ENCODE results near the gene PTCD1. TPM values are rescaled to one million over a fixed set of nuclear protein-coding genes. Genes with fewer than 3 reads are reported as not detected.
A peak's percentile ranks its signal among the peaks of the same experiment; 100 is the strongest.
"Not testable (repeated sequence)": the region's sequence is repeated elsewhere in the genome, so short reads cannot be mapped to it uniquely, and the experiment has no call there.

The PTCD1 gene
- total and polyA plus RNA-seq, 7 donors = 2.7 to 9.2 (median 5.0) TPM

- peak in 1 of 4 donors; percentile 15 for ATAC-seq
- Histone ChIP-seq H3K27me3 (ENCODE audit: insufficient read depth in 3 of 3, low read length in 2 of 3) (no peaks in the 10 kb centered on the region), H3K36me3 (ENCODE audit: insufficient read depth in 1 of 2, low read depth in 1 of 2) (peaks cover 9 to 88% of the 10 kb centered on the region in 2 donors), H3K9me3 (no peaks in the 10 kb centered on the region), H3K4me3 (no peak overlapping the region), H3K4me1 (no peaks in the 10 kb centered on the region), H3K27ac (no peak overlapping the region)
- TF ChIP-seq CTCF (IDR thresholded peaks at IDR 0.05) = no peak
- WGBS, 3 donors = 84 to 86% (median 85%) methylated on average over 29 of the region's 29 CpGs
- DNase-seq = no peak
- intact Hi-C loops (cut with DNase I) = loop anchor here in 1 of 2 donors (5.0 kb wide), 1 partner anchor 52 kb away; no protein-coding TSS in a partner anchor
These were observed 19.1 kb downstream of the PTCD1 start for GRCh38 chr7:99419323-99420021.

- Histone ChIP-seq H3K9me3 (no peaks in the 10 kb centered on the region), H3K27ac (no peak overlapping the region), H3K27me3 (ENCODE audit: insufficient read depth in 3 of 3, low read length in 2 of 3) (no peaks in the 10 kb centered on the region), H3K36me3 (ENCODE audit: insufficient read depth in 1 of 2, low read depth in 1 of 2) (peaks cover 11 to 88% of the 10 kb centered on the region in 2 donors), H3K4me1 (no peaks in the 10 kb centered on the region), H3K4me3 (no peak overlapping the region)
- WGBS, 3 donors = 88% methylated on average over 9 of the region's 9 CpGs
- DNase-seq (no peak), ATAC-seq (peak in 1 of 4 donors; percentile 12)
- TF ChIP-seq CTCF (IDR thresholded peaks at IDR 0.05) = no peak
- intact Hi-C loops (cut with DNase I) = loop anchor here in 1 of 2 donors (5.0 kb wide), 1 partner anchor 51 kb away; no protein-coding TSS in a partner anchor
These were observed 20.3 kb downstream of the PTCD1 start for GRCh38 chr7:99418260-99418659.

GRCh38 chr7:99415513-99416127 is 23.0 kb downstream of the PTCD1 start:
- WGBS, 3 donors = 59 to 62% (median 61%) methylated on average over 16 to 17 of the region's 17 CpGs
- TF ChIP-seq CTCF (IDR thresholded peaks at IDR 0.05) = peak; percentile 52
- H3K4me1 ChIP-seq; H3K27me3 ChIP-seq (ENCODE audit: insufficient read depth in 3 of 3, low read length in 2 of 3); H3K9me3 ChIP-seq; H3K4me3 ChIP-seq; H3K27ac ChIP-seq: not testable (repeated sequence)
- ATAC-seq = peak in 1 of 4 donors; percentile 41
- intact Hi-C loops (cut with DNase I) = loop anchor here in 1 of 2 donors (5.0 kb wide), 1 partner anchor 48 kb away; no protein-coding TSS in a partner anchor
- H3K36me3 ChIP-seq (ENCODE audit: insufficient read depth in 1 of 2, low read depth in 1 of 2) = peaks cover 13 to 100% of the 10 kb centered on the region in 2 donors
- peak; percentile 74 to 83 for DNase-seq

GRCh38 chr7:99410635-99411034 is 28.0 kb downstream of the PTCD1 start:
- DNase-seq = no peak
- ATAC-seq = no peak
- no peak overlapping the region for H3K4me3 ChIP-seq
- H3K27me3 ChIP-seq (ENCODE audit: insufficient read depth in 3 of 3, low read length in 2 of 3) = no peaks in the 10 kb centered on the region
- TF ChIP-seq CTCF (IDR thresholded peaks at IDR 0.05) = no peak
- peaks cover 9 to 59% of the 10 kb centered on the region in 2 donors for H3K36me3 ChIP-seq (ENCODE audit: insufficient read depth in 1 of 2, low read depth in 1 of 2)
- H3K4me1 ChIP-seq = peaks cover 24% of the 10 kb centered on the region
- WGBS, 3 donors = 85 to 94% (median 87%) methylated on average over 2 of the region's 2 CpGs
- intact Hi-C loops (cut with DNase I) = no loop called here
- H3K9me3 ChIP-seq = no peaks in the 10 kb centered on the region
- no peak overlapping the region for H3K27ac ChIP-seq
